GM12878 (cell line): ENCODE data around the gene OR2C1. TPM values are rescaled to one million over a fixed set of nuclear protein-coding genes. Genes with fewer than 3 reads are reported as not detected.

ENCODE experiments used
- CTCF ChIP-seq, 3 experiments: IDR thresholded peaks in 2 of 3; conservative IDR thresholded peaks in 1 of 3; 2 replicates each; pipeline ENCODE4 v1.5.1; 2011; ENCODE audit warnings: low read depth in 3 of 3, low read length in 3 of 3, mild to moderate bottlenecking in 3 of 3, control low read depth in 2 of 3, moderate library complexity in 2 of 3, inconsistent platforms in 1 of 3, mixed read lengths in 1 of 3; ENCODE audit not compliant: control insufficient read depth in 2 of 3, insufficient read depth in 1 of 3; ENCODE audit errors: extremely low read depth in 1 of 3
- ETV6 ChIP-seq, 2 experiments: fragments of 450-650 bp in 1 of 2; IDR thresholded peaks in 1 of 2; conservative IDR thresholded peaks in 1 of 2; 2 replicates each; pipeline ENCODE4 v1.6.1; 2014; ENCODE audit warnings: antibody characterized with exemption in 1 of 2, borderline replicate concordance in 1 of 2, low read depth in 1 of 2, mild to moderate bottlenecking in 1 of 2, moderate library complexity in 1 of 2
- GABPA ChIP-seq: IDR thresholded peaks from 2 replicates; pipeline ENCODE4 v1.6.1; 2014; ENCODE audit warnings: antibody characterized with exemption, low read depth, mild to moderate bottlenecking, inconsistent platforms
- HDAC6 ChIP-seq: fragments of 200-600 bp; sonication (generic); IDR thresholded peaks from one replicate; pipeline ENCODE4 v1.8.0; 2017; ENCODE audit warnings: antibody characterized with exemption; ENCODE audit not compliant: unreplicated experiment
- HDGF ChIP-seq: fragments of 450-650 bp; IDR thresholded peaks from 2 replicates; pipeline ENCODE4 v1.6.1; 2016; ENCODE audit warnings: antibody characterized with exemption
- IRF3 ChIP-seq: fragments of 450-650 bp; IDR thresholded peaks from 2 replicates; pipeline ENCODE4 v1.6.1; 2014; ENCODE audit warnings: mild to moderate bottlenecking
- POU2F2 ChIP-seq: IDR thresholded peaks from 3 replicates; pipeline ENCODE4 v1.6.1; 2011; ENCODE audit warnings: low read depth, mild to moderate bottlenecking, low read length, borderline replicate concordance
- SRF ChIP-seq, 2 experiments: IDR thresholded peaks; 2 replicates each; pipeline ENCODE4 v1.6.1; 2011; ENCODE audit warnings: low read depth in 2 of 2, low read length in 2 of 2, mild to moderate bottlenecking in 1 of 2, moderate library complexity in 1 of 2
- TBL1XR1 ChIP-seq: IDR thresholded peaks from 2 replicates; pipeline ENCODE4 v1.6.1; 2012; ENCODE audit warnings: low read depth, low read length, improper control_type of control experiment
- USF1 ChIP-seq: IDR thresholded peaks from 2 replicates; pipeline ENCODE4 v1.6.1; 2011; ENCODE audit warnings: borderline replicate concordance, low read depth, mild to moderate bottlenecking, moderate library complexity, mixed read lengths, low read length; ENCODE audit not compliant: insufficient read depth; ENCODE audit errors: extremely low read length
- YBX1 ChIP-seq: fragments of 450-650 bp; IDR thresholded peaks from 2 replicates; pipeline ENCODE4 v1.6.1; 2016; ENCODE audit warnings: antibody characterized with exemption
- ZBTB40 ChIP-seq: fragments of 450-650 bp; IDR thresholded peaks from 2 replicates; pipeline ENCODE4 v1.6.1; 2016; ENCODE audit warnings: mild to moderate bottlenecking, moderate library complexity, borderline replicate concordance
- polyA plus RNA-seq, 11 experiments: library from polyadenylated mRNA; depleted of rRNA in 4 of 11; unstranded in 6 of 11; stranded (reverse) in 5 of 11; fragments of >200 nt; fragmentation: Nextera tagmentation in 4 of 11; fragmentation: Illumina TruSeq in 1 of 11; extraction: Ambion mirVana in 4 of 11; extraction: Trizol in 1 of 11; gene quantifications; 1 replicate in 1 of 11; 2 replicates in 10 of 11; pipeline versions ENCODE4 v1.2.1 to v1.2.3, GENCODE V29; 2011 to 2016; ENCODE audit warnings: inconsistent platforms in 2 of 11, missing spikeins in 2 of 11, low read depth in 1 of 11
- total RNA-seq, 4 experiments: library from RNA; depleted of rRNA in 3 of 4; stranded (reverse); fragments of >200 nt in 3 of 4; fragmentation: Illumina TruSeq in 1 of 4; extraction: Trizol in 1 of 4; gene quantifications; 2 replicates each; pipeline versions ENCODE4 v1.2.1 to v1.2.3, GENCODE V29; 2013 to 2021
- TF ChIP-seq, protein P1 (sequence below): IDR thresholded peaks from 2 replicates; pipeline ENCODE4 v1.6.1; 2012; ENCODE audit warnings: low read depth, low read length, improper control_type of control experiment
- TF ChIP-seq, protein P2 (sequence below): fragments of 450-650 bp; formaldehyde crosslinking; IDR thresholded peaks from 2 replicates; pipeline ENCODE4 v1.4.0; 2022; ENCODE audit warnings: mild to moderate bottlenecking, moderate library complexity

Gene OR2C1
- total and polyA plus RNA-seq, 10 of the 15 experiments (the other 5 are each of a cell fraction or from before 2014, with no cell fraction given), result 0.05 to 0.21 (median 0.14) TPM; not detected in 5

- TF ChIP-seq, protein P1, sequence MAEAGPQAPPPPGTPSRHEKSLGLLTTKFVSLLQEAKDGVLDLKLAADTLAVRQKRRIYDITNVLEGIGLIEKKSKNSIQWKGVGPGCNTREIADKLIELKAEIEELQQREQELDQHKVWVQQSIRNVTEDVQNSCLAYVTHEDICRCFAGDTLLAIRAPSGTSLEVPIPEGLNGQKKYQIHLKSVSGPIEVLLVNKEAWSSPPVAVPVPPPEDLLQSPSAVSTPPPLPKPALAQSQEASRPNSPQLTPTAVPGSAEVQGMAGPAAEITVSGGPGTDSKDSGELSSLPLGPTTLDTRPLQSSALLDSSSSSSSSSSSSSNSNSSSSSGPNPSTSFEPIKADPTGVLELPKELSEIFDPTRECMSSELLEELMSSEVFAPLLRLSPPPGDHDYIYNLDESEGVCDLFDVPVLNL, result no peak
- TF ChIP-seq YBX1 (no peak), SRF (IDR thresholded peaks at IDR 0.05; ENCODE audit: low read depth in 2 of 2, low read length in 2 of 2) (no peak), POU2F2 (peak; percentile 29; the same call in 1 of the 3 replicates), ZBTB40 (peak; percentile 82), CTCF (IDR thresholded peaks at IDR 0.05 in 2 of 3, conservative IDR thresholded peaks at IDR 0.05 in 1 of 3; ENCODE audit: control insufficient read depth in 2 of 3, extremely low read depth in 1 of 3, insufficient read depth in 1 of 3, low read depth in 3 of 3, low read length in 3 of 3) (no peak), TBL1XR1 (0 out of 2 replicates have a peak, but pooled peaks have one; percentile 14), IRF3 (peak; percentile 92), ETV6 (conservative IDR thresholded peaks at IDR 0.05 in 1 of 2, IDR thresholded peaks at IDR 0.05 in 1 of 2; ENCODE audit: borderline replicate concordance in 1 of 2, low read depth in 1 of 2) (no peak), USF1 (no peak), HDGF (peak; percentile 87), HDAC6 (no peak), GABPA (peak; percentile 79)
- TF ChIP-seq, protein P2, sequence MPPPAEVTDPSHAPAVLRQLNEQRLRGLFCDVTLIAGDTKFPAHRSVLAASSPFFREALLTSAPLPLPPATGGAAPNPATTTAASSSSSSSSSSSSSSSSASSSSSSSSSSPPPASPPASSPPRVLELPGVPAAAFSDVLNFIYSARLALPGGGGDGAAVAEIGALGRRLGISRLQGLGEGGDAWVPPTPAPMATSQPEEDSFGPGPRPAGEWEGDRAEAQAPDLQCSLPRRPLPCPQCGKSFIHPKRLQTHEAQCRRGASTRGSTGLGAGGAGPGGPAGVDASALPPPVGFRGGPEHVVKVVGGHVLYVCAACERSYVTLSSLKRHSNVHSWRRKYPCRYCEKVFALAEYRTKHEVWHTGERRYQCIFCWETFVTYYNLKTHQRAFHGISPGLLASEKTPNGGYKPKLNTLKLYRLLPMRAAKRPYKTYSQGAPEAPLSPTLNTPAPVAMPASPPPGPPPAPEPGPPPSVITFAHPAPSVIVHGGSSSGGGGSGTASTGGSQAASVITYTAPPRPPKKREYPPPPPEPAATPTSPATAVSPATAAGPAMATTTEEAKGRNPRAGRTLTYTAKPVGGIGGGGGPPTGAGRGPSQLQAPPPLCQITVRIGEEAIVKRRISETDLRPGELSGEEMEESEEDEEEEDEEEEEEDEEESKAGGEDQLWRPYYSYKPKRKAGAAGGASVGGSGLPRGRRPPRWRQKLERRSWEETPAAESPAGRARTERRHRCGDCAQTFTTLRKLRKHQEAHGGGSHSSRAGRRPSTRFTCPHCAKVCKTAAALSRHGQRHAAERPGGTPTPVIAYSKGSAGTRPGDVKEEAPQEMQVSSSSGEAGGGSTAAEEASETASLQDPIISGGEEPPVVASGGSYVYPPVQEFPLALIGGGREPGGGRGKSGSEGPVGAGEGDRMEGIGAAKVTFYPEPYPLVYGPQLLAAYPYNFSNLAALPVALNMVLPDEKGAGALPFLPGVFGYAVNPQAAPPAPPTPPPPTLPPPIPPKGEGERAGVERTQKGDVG (CRISPR knock-in tag), result no peak
Observed at GRCh38 chr16:3400779-3401688, 45.3 kb downstream of the OR2C1 start, which contains the start of the genes ZNF174 and ZSCAN32 (continued).
